Neural progenitor cell (in vitro differentiated cells): Measurements from ENCODE around the gene DIRAS1.

ENCODE experiments used
- EZH2 ChIP-seq: fragments of 200-600 bp; sonication (generic); IDR thresholded peaks from 2 replicates; pipeline ENCODE4 v1.6.1; 2017; ENCODE audit warnings: antibody characterized with exemption, mild to moderate bottlenecking, moderate library complexity
- EZH2phosphoT487 ChIP-seq: fragments of 200-600 bp; sonication (generic); IDR thresholded peaks from 2 replicates; pipeline ENCODE4 v1.6.1; 2017; ENCODE audit warnings: antibody characterized with exemption
- TF ChIP-seq, protein P1 (sequence below): fragments of 200-600 bp; sonication (generic); IDR thresholded peaks from 2 replicates; pipeline ENCODE4 v1.5.1; 2017; ENCODE audit warnings: antibody characterized with exemption, mild to moderate bottlenecking

DNA sequence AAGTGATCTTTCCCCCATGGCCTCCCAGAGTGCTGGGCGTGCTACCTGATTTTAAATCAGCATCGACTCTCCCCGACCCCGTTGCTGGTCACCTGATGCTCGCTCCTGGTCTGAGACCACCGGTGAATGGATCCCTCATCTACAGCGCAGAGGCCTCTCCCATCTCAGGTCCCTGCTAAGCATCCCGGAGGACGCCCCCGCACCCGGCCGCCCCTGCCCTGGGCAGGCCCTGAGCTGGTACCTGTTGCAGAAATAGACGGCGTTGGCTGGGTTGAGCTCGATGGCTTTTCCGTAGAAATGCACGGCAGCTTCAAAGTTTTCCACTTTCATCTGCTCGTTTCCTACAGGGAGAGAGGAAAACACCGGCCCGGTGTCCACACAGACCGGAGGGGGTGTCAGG, 43.8 kb upstream of the DIRAS1 start:
- TF ChIP-seq, protein P1, sequence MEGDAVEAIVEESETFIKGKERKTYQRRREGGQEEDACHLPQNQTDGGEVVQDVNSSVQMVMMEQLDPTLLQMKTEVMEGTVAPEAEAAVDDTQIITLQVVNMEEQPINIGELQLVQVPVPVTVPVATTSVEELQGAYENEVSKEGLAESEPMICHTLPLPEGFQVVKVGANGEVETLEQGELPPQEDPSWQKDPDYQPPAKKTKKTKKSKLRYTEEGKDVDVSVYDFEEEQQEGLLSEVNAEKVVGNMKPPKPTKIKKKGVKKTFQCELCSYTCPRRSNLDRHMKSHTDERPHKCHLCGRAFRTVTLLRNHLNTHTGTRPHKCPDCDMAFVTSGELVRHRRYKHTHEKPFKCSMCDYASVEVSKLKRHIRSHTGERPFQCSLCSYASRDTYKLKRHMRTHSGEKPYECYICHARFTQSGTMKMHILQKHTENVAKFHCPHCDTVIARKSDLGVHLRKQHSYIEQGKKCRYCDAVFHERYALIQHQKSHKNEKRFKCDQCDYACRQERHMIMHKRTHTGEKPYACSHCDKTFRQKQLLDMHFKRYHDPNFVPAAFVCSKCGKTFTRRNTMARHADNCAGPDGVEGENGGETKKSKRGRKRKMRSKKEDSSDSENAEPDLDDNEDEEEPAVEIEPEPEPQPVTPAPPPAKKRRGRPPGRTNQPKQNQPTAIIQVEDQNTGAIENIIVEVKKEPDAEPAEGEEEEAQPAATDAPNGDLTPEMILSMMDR, result no peak
- TF ChIP-seq EZH2 (no peak), EZH2phosphoT487 (no peak)
